HPDE6-E6E7 (cell line): ENCODE measurements around the gene KCNJ5.

ENCODE experiments used
- DNase-seq: peaks from one replicate; pipeline ENCODE4 v3.0.0; 2011; ENCODE audit warnings: missing footprints; ENCODE audit errors: extremely low spot score

Gene KCNJ5

DNA sequence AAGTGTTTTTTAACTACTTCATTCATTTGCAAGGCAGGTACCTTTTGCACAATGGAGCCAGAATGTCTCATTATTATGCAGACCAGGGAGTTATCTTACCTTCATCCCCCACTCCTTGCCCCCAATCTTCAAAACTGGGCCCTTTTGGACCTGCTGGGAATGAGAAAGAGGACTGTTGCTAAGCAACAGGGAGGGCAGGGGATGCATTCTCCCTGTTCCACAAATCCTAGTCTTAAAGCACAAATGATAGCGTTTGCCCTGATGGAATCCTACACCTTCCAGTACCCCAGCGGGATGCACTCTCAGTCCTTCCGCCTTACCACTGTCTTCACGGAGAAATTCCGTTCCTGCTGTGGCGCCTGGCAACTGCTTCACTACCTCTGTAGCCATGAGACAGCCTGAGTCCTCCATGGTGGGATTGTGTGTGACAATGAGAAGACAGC is 20.0 kb upstream of the KCNJ5 start:
- no peak for DNase-seq

DNA sequence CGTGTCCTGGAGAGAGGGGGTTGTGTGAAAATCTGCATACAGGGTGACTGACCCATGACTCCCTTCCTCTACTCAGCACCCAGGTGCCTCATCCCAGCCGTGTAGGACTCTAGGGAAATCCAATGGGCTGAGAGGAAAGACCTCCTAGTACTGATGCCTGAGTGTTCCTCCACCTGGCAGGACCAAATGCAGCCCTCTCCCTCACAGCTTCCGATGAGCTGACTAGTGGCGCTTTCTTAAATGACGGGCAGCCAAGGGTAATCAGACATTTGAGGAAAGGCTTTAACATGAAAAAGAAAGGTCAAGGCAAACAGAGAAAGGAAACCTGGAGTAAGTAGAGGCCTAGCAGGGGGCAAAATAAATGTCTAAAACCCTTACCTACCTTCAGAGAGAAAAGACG is 19.1 kb upstream of the KCNJ5 start:
- no peak for DNase-seq

DNA sequence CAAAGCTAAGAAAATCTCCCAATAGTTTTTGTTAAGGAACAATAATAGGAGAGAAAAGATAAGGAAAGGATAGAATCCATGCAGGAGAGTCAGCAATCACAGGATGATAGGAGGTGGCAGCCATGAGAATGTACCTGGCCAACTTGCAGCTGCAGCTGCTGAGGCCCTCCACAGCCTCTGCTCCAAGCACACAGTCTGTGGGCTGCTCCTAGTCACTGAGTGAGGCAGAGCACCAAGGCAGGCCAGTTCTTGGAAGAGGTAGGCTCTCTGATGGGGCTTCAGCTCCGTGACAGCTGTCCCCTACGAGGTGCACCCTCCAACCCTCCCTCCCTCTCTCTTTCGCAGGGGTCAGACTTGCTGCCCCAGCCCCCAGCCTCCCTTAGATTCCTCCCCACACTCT is 18.6 kb upstream of the KCNJ5 start:
- no peak for DNase-seq

DNA sequence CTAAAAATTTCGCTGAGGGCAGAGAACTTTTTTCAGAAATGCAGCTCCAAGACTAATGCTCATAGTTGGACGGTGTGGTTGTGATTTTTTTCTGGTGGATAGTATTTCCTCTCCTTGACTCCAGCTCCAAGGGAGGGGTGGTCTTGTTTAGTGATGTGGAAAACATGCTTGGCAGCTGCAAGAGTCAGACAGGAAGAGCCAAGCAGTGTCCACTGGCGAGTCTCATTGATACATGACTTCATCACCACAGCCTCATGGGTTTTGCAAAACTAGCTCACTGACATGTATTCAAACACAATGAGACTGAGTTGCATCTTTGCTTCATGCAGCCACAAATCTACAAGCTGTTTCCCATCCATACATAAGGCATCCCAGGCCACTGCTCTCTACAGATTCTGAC is 16.7 kb upstream of the KCNJ5 start:
- DNase-seq = no peak

DNA sequence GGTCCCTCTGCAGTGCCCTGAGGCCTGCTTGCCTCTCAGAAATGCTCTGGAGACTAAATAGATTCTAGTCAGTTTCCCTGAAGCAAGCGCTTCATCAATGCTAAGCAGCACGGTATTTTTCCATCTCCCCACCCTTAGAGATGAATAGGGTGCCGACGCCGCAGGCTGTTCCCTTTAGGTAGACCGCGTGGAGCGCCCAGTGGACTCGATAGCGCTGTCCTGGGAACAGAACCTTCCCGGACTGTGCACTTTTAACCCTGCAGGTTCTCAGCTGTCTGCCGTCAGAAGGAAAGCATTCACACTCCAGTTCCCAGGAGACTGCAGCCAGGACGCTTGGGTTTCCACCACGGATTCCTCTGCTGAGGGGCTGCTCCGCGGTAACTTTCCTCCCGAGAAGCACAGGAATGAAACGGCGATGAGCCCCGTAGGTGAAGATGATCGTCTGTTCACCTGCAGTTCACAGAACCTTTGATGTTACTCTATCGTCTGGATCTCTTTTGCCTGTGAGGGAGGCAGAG is 15.0 kb upstream of the KCNJ5 start:
- DNase-seq = no peak

DNA sequence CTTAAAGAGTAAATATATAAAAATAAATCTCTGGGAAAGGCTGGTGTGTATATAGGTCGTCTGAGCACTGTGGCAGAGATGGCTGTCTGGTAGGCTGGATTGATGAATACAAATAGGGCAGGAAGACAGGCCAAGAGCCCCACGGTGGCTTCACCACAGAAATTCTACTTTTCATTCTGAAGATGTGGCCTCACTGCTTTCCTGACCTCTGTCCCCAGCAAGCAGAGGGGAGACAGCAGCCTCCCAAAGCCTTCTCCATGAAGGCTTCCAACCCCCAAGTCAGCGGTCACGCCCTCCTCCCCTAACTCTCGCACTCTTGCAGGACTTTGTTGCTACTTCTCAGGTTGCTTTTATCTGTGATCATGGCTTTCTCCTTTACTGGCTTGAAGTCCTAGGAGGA is 13.4 kb upstream of the KCNJ5 start:
- no peak for DNase-seq

DNA sequence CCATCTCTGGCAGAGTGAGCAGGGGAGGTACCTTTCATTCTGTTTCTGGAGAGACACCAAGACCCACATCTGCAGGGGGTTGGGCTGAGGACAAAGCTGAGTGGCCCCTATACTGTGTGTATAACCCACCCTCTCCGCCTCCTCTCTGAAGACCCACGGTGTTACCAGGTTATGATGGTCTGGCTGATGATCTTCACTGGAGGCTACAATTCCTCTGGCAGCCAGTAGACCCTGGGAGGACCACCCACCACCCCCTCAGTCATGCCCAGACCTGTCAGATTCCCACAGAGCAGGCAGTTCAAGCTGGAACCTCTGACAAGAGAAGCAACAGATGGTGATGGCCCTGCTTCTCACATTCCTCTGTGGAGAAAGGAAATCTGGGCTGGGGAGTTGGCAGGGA is 12.7 kb upstream of the KCNJ5 start:
- no peak for DNase-seq

DNA sequence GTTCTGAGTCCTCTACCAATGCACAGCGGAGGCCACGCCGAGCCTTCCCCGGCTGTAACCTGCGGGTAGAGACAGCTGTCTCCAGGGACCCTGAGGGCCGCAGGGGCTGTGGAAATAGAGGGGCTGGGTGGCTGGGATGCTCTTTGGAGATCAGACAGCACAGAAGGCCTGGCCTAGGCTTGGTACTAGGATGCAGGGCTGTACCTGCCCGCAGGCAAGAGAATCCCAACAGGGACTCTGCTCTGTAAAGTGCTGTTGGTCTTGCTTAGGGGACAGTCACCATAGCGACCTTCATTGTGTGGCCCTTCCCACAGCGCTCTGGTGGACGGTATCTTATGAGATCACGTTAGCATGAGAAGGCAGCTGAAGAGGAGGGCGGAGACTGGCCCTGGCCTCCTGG is 11.3 kb upstream of the KCNJ5 start:
- no peak for DNase-seq

DNA sequence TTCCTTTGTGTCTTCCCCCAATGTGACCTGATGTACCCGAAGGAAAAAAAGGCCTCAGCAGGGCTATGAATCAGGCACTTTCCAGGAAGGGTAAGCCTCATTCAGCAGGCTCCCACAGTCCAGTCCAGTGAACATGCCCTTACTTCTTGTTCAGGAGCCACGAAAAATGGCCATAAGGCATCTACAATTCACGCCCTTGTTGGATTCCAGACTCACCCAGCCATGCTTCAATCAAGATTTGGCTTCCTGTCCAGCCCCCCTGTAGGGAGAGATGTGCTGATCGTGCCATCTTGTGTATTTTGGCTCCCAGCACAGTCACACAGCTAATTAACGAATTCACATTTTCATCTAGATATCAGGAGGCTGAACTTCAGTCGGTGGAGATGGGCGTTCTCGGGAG is 9.9 kb upstream of the KCNJ5 start:
- DNase-seq = no peak

DNA sequence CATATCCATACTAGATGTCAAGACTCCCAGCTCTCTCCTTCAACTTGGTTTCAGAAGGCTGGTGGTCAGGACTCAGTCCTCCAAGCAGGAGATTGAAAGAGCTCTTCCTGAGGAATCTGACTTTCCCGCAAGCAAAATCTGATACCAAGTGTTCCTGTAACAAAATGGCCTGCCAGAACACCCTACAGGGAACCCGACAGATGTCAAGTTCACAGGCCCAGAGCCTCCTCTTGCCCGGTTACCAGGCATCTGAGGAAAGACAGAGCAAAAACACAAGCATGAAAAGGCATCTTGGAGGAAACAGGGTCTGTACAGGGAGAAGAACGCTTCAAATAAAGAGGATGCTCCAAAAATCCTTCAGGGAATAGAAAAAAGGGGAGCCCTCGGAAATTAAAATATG is 8.7 kb upstream of the KCNJ5 start:
- DNase-seq = no peak

DNA sequence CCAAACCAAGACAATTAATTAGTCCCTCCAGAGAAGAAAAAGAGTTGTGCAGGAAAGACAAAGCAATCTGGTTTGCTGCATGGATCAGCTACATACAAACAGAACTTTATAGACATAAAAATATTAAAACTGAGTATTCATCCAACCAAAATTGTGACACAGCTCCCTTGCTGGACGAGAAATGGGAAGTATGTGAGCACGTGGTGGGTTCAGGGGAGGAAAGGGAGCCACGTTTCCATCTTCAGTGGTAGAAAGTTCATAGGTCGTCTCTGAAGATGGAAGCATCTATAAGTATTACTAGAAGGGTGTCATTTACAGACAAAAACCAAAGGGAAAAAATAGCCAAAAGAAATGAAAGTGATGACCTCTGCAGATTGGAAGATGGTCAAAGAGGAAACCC is 7.1 kb upstream of the KCNJ5 start:
- DNase-seq = no peak

DNA sequence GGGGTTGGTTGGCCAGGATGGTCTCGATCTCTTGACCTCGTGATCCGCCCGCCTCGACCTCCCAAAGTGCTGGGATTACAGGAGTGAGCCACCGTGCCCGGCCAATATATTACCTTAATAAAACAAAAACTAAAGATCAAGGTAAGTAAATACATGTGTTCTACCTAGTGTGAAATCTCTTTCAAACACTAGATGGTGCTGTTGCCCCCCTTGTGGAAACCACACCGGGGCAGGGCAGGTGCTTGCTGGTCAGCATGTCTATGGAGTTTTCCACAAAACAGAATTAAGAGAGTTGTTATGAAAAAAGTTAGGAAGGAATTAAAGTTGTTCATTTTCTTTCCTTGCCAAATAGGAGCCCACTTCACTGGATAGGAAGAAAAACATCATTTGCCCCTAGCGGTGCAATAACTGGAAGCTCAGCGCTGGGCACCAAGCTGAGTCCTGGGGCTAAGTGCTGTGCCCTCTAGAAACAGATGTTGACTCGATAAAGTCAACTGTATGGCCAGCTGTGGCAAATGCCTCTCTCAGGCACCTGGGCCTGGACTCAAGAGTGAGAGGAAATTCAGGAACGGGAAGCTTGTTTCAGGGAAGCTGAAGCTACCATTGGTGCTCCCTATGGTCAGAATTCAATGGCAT is 6.3 kb upstream of the KCNJ5 start:
- DNase-seq = no peak

DNA sequence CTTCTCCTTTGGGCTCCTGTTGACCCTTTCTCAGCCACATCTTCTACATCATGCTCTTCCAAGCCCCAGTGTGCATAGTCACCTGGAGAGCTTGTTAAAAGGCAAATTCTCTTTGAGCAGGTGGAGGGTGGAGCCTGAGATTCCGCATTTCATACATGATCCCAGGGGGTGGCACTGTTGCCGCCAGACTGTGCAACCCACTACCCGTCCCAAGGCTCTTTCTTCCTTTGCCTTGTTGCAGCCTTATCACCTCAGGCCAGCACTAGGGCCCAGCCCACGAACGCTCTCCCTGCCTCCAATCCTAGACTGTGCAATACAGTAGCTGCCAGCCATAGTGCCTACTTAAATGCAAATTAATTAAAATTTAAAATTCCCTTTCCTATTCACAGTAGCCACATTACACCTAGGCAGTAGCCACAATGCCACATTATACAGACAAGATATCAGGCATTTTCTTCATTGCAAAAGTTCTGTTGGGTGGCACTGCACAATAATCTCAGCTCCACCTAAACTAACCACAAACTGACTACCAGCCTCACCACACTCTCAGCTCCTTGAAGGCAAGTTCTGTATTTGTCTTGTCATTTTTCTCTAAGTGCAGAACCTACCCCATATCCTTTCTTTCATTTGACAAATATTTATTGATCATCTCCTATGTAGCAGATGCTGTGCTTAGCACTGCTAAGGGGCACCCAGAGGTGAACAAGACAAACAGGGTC is 4.6 kb upstream of the KCNJ5 start:
- no peak for DNase-seq

DNA sequence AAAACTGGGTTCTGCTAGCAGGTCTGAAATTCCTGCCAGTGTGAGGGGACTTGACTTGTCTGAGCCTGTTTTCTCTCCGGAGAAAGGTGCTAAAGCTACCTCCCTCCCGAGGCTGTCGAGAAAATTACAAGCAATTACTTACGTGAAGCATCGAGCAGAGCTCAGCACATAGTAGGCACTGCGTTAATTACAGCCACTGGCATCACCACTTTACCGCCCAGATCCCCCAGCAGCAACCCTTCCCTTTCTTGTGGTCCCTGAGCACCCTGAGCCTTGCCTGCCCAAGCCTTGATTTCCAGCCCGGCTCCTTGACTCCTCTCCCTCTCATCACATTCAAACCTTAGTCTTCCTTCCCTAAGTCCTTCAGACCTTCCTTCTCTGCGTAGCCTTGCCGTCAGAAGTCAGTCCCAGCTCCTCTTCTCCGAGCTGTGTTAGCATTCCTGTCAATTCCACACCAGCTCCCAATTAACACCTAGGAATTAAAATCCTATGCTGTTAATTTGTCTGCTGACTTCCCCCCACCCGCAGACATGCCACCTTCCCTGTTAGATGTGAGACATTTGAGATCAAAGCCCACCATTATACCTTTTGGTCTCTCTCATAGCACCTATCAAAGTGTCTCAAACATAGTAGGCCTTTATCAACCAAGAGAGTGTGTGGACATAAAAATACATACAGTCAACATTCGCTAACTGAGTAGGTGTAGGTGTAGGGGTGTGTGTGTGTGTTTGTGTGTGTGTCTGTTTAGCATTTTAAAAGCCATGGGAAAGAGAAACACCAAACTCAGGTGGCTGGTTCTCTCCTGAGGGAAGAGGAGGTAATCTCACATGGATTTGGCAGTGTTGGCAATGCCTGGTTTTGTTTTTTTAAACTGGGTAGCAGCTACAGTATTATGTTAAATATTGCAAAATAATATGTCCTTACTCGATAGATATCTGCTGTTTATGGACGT is 2.8 kb upstream of the KCNJ5 start:
- DNase-seq = no peak

DNA sequence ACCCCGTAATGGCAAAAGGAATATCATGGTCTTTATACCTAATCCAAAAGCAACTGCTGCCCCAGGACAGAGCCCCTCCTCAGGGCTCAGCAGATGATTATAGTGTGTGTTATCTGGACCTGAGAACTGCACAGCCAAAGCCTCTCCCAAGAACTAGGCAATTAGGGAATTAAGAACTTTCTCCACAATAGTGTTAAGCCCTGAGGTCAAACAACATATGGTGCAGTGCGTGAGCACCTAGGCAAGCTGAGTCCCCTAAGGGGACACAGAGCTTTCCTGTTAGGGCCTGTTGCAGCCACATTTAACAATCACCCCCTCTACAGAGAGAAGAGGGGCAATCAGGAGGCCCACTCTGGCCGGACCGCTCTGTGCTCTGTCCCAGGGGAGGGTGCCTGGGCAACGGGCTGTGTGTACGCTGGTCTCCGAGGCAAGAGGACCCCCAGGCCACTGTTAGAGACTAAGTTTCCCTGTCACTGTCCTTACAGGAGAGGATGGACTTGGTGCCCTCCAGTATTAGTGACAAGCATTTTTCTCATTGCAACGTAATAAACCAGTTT is 1.4 kb upstream of the KCNJ5 start:
- no peak for DNase-seq

DNA sequence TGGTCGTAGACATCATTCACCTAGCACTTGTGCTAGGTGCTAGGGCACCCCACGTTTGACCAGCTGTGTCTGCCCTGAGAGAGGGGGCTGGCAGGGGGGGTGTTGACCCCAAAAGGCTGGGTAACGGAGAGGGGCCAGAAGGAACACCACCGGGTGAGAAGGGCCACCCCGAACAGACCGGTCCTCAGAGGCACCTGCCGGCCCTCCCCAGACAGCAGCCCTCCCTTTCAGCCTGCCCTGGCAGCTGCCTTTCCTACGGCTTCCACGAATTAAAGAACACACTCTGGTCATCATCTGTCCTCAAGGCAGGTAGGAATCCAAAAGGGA is 977 bp upstream of the KCNJ5 start:
- DNase-seq = no peak

DNA sequence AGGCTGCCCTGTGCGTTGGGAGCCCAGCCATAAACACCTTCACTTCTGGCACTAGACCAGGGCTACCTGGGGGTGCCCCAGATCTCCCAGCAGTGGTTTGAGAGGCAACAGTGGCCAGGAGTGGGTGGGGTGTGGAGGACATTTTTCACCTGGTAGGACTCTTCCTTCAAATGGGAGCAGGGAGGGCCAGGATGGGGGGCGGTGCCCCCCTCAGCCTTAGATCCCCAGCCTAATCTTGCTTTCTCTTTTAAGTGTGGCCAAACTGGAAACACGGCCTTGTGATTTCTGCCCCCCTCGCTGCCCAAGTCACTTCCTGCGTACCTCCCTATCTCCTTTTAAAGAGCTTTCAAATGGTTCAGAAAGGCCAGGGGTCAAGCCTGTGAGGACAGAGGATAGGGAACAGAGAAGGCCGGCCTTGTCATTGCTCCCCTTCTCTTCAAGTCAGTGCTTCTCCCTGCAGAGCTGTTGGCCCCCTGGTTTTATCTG is 800 bp downstream of the KCNJ5 start:
- DNase-seq = no peak

DNA sequence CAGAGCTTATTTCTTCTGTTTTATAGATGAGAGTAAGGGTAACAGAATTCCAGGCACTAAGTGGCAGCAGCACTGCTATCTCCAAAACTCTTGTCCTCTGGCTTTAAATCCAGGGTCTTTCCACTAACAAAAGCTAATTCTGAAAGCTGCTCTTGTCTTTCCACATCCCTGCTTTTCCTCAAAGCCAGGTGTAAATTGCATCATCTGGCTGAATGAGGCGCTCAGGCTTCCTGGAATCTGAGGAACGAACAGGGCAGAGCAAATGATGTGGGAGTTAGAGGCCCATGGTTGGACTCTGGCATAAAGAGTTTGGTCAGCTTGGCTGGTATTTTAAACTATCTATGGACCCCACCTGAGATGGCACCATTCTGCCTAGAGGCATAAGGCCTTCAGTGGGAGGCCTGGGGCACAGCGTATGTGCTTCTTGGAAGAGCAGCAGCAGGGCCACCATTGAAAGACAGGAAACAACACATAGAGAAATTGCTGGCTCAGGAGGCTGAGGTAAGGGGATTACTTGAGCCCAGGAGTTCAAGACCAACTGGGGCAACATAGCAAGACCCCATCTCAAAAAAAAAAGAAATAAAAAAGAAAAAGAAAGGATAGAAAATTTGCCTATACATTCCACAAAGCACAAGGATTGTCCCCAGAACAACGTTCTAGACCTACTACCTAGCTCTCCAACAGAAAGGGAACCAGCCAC is 1.9 kb downstream of the KCNJ5 start:
- no peak for DNase-seq

DNA sequence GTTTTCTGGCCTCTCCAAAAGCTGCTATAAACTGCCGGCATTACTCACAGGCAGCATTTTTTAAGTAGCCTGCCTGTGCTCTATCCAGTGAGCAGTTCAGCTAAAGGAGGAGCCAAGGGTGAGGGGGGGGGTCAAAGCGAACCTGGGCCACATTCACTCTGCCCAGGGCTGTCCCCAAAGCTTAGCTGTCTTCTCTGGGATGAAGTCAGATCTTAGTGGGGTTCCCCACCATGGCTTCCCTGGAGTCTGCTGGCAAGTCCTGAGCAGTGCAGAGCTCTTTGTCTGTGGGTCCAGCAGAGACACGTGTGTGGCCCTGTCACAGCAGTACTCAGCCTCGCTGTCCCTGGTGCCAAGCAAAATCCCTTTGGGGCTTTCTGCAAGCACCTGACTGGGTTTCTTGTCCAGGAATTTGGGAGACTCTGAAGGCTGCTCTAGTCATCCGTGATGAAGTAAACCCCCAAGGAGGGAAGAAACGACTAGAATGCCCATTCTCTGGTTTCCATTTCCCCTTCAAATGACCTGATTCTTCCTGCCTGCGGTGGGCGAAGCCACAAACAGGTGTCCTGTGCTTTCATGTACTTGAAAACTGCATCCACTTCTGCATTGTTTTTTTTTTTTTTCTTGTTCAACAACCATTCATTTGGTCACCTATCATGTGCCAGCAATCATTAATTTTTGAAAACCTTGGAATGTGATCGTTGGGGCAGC is 2.6 kb downstream of the KCNJ5 start:
- no peak for DNase-seq

DNA sequence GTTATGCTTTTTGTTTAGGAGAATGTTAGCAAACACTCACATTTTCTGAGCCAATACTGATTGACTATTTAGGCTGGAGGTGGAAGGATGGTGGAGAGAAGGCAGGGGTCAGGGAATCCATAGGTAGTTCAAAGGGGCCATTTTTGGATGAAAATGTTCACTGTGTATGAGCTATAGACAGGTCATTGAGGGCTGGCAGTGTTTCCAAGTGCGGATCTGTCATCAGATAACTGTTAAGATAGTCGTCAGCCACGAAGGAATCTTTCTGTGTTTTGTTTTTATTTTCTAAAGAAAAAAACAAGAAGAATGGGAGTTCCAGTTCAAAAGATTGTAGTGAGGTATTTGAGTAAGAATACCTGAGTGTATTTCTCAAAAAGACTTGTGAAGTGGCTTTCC is 3.1 kb downstream of the KCNJ5 start:
- no peak for DNase-seq

DNA sequence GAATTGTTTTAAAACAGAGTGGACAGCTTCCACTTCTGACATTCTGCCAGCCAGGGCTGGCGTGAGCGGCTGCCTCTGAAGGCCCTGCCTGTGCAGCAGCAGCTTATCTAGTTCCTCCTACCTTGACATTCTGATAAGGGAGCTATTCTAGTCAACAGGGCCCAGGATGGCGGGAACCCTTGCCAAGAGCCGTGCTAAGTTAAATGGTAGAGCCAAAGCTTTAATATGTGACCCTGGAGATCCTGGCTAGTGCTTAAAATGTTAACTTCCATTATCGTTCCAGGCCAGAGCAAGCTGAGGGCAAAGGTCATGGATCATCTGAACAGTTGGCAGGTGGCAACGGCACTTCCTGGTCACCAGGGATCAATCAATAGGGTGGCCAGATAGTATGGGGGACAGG is 3.5 kb downstream of the KCNJ5 start:
- no peak for DNase-seq
